Astrocyte of the cerebellum (primary cell): ENCODE data around the gene CNOT11.
A peak's percentile ranks its signal among the peaks of the same experiment; 100 is the strongest.

ENCODE experiments used
- DNase-seq: peaks from one replicate; pipeline ENCODE4 v3.0.0-alpha.2; 2011; ENCODE audit warnings: low read depth
- H3K4me3 ChIP-seq: 2 replicates; pipeline ENCODE4 v1.5.1; 2011; ENCODE audit warnings: mild to moderate bottlenecking, low read depth, low read length, moderate library complexity
- in situ Hi-C: cut with HindIII; loops from 2 replicates; pipeline ENCODE4 v1.10.0; 2017; ENCODE audit warnings: low sequenced_read_pairs
- TF ChIP-seq, protein P1 (sequence below): IDR thresholded peaks from 2 replicates; pipeline ENCODE4 v1.5.1; 2012; ENCODE audit warnings: low read length, low read depth, moderate library complexity, mild to moderate bottlenecking; ENCODE audit errors: missing control alignments

Gene CNOT11

DNA sequence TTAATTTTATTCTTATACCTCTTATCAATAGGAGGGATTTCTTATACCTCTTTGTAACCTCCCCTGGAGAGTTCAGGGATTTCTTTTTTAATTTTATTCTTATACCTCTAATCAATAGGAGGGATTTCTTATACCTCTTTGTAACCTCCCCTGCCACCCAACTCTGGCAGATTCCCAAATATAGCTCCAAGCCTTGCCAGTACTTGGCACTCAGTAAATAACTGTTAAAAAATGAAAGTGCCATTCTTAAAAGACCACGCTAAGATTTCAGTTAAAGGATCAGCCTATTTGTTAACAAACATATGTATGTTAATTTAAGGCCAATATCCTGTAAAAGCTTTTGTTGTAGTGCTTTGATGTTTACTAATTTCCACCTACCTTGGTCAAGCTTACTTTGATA, 51.0 kb downstream of the CNOT11 start:
- no peak for DNase-seq
- no peak overlapping the region for H3K4me3 ChIP-seq
- TF ChIP-seq, protein P1, sequence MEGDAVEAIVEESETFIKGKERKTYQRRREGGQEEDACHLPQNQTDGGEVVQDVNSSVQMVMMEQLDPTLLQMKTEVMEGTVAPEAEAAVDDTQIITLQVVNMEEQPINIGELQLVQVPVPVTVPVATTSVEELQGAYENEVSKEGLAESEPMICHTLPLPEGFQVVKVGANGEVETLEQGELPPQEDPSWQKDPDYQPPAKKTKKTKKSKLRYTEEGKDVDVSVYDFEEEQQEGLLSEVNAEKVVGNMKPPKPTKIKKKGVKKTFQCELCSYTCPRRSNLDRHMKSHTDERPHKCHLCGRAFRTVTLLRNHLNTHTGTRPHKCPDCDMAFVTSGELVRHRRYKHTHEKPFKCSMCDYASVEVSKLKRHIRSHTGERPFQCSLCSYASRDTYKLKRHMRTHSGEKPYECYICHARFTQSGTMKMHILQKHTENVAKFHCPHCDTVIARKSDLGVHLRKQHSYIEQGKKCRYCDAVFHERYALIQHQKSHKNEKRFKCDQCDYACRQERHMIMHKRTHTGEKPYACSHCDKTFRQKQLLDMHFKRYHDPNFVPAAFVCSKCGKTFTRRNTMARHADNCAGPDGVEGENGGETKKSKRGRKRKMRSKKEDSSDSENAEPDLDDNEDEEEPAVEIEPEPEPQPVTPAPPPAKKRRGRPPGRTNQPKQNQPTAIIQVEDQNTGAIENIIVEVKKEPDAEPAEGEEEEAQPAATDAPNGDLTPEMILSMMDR, result no peak
- in situ Hi-C loops, result no loop called here

- DNase-seq, result no peak
- H3K4me3 ChIP-seq, result no peak overlapping the region
- in situ Hi-C loops, result no loop called here
- TF ChIP-seq, protein P1, result no peak
These were observed 52.3 kb downstream of the CNOT11 start for GRCh38 chr2:101305035-101305434.

DNA sequence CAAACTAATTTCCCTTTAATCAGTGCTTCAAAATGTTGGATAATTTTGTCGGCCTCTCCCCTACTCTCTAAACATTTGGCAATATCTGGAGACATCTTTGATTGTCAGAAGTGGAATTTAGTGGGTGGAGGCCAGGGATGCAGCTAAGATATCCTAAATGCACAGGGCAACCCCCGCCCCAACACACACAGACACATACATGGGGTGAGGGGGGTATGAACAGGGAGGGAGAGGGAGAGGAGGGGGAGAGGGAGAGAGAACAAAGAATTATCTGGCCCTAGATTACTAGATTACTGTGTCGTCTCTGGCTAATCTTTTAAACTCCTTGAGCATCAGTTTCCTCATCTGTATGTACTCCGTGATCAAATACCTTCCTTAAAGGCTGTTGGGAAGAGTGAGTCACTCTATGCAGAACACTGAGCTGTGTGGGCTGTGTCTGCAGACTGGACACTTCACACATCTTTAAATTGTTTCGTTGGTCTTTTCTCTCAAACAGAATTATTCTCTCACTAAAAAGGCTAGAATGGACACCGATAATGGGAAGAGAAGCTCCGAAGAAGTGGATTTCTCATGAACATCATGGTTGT, 52.9 kb downstream of the CNOT11 start:
- no peak for DNase-seq
- in situ Hi-C loops, result no loop called here
- TF ChIP-seq, protein P1, result no peak
- H3K4me3 ChIP-seq, result no peak overlapping the region

DNA sequence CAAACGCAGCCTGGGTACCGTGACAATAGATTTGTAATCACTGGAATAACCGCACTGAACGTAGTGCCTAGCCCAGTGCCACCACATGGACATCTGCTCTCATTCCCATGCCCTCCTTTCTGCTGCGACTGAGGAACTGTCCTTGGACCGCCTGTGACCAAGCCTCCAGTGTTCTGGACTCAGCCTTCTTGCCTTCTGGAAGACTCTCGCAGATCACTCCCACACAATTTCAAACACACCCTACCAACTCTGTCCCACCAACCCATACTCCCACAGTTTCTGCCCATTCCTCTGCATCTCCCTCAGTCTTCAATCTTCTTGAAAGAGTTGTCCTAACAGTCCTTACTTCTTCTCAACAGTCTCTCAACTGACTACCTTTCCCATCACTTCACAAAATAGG, 53.7 kb downstream of the CNOT11 start:
- H3K4me3 ChIP-seq, result peak overlapping the region; percentile 59
- TF ChIP-seq, protein P1, result no peak
- DNase-seq, result no peak
- in situ Hi-C loops, result no loop called here

DNA sequence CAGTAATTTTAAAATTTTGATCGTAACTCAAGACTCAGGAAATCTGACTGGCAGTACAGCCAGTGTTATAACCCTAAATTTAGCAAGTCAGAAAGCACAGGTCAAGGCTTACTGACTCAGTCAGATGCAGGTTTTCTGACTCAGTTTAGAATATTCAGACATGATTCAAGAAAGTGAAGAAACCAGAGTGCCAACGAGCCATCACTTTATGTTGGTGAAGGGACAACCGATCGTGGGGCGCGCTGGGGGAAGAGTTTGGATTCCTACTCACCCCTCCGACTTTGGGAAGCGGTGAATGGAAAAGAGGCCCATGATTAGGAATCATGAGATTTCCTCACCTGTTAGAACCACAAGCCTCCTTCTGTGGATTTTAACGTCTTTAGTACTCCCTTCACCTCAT, 54.8 kb downstream of the CNOT11 start:
- TF ChIP-seq, protein P1, result no peak
- peak overlapping the region; percentile 59 for H3K4me3 ChIP-seq
- in situ Hi-C loops, result no loop called here
- no peak for DNase-seq

- TF ChIP-seq, protein P1, result no peak
- in situ Hi-C loops, result no loop called here
- H3K4me3 ChIP-seq, result peak overlapping the region; percentile 59
- no peak for DNase-seq
These were observed 55.3 kb downstream of the CNOT11 start for GRCh38 chr2:101307950-101308431.
